GM12878 (cell line): ENCODE data around the gene PPIB. TPM values are rescaled to one million over a fixed set of nuclear protein-coding genes. Genes with fewer than 3 reads are reported as not detected.
A peak's percentile ranks its signal among the peaks of the same experiment; 100 is the strongest.

Experiments used
- ATF3 ChIP-seq: IDR thresholded peaks from 2 replicates; pipeline ENCODE4 v1.6.1; 2011; ENCODE audit warnings: low read depth, mild to moderate bottlenecking, low read length, moderate library complexity, borderline replicate concordance; ENCODE audit errors: extremely low read depth
- CBX3 ChIP-seq: fragments of 200-600 bp; sonication (generic); IDR thresholded peaks from 2 replicates; pipeline ENCODE4 v1.6.1; 2016; ENCODE audit warnings: low read depth, borderline replicate concordance
- CBX5 ChIP-seq: sonication (generic); IDR thresholded peaks from 2 replicates; pipeline ENCODE4 v1.6.1; 2016; ENCODE audit warnings: low read depth, moderate library complexity, mild to moderate bottlenecking, inconsistent platforms
- EP300 ChIP-seq, 2 experiments: fragments of 150-350 bp in 1 of 2; IDR thresholded peaks; 2 replicates each; pipeline ENCODE4 v1.6.1; 2011 to 2012; ENCODE audit warnings: low read depth in 2 of 2, low read length in 2 of 2, borderline replicate concordance in 1 of 2, improper control_type of control experiment in 1 of 2, inconsistent platforms in 1 of 2; ENCODE audit not compliant: control insufficient read depth in 1 of 2
- FOXK2 ChIP-seq: fragments of 450-650 bp; IDR thresholded peaks from 2 replicates; pipeline ENCODE4 v1.6.1; 2017; ENCODE audit warnings: mild to moderate bottlenecking, moderate library complexity
- HCFC1 ChIP-seq: fragments of 150-350 bp; IDR thresholded peaks from 2 replicates; pipeline ENCODE4 v1.6.1; 2014; ENCODE audit warnings: low read length
- MXI1 ChIP-seq: fragments of 150-350 bp; IDR thresholded peaks from 2 replicates; pipeline ENCODE4 v1.6.1; 2011; ENCODE audit warnings: low read depth, mild to moderate bottlenecking, inconsistent platforms, low read length, improper control_type of control experiment
- MYB ChIP-seq: fragments of 150-350 bp; IDR thresholded peaks from 2 replicates; pipeline ENCODE4 v1.6.1; 2014; ENCODE audit warnings: mild to moderate bottlenecking, low read depth, low read length, borderline replicate concordance
- POLR2A ChIP-seq: IDR thresholded peaks from 2 replicates; pipeline ENCODE4 v1.6.1; 2011; ENCODE audit warnings: low read depth, mild to moderate bottlenecking, low read length
- POLR2AphosphoS2 ChIP-seq: IDR thresholded peaks from 2 replicates; pipeline ENCODE4 v1.6.1; 2011; ENCODE audit warnings: low read depth, mild to moderate bottlenecking, low read length, improper control_type of control experiment, moderate library complexity
- RAD21 ChIP-seq: IDR thresholded peaks from 2 replicates; pipeline ENCODE4 v1.6.1; 2011; ENCODE audit warnings: mild to moderate bottlenecking, low read depth, low read length, moderate library complexity; ENCODE audit not compliant: insufficient read depth
- STAT3 ChIP-seq: IDR thresholded peaks from 2 replicates; pipeline ENCODE4 v1.6.1; 2011; ENCODE audit warnings: low read depth, low read length, improper control_type of control experiment
- USF2 ChIP-seq: IDR thresholded peaks from 2 replicates; pipeline ENCODE4 v1.6.1; 2011; ENCODE audit warnings: low read depth, low read length, improper control_type of control experiment, borderline replicate concordance
- ZBTB40 ChIP-seq: fragments of 450-650 bp; IDR thresholded peaks from 2 replicates; pipeline ENCODE4 v1.6.1; 2016; ENCODE audit warnings: mild to moderate bottlenecking, moderate library complexity, borderline replicate concordance
- ZNF207 ChIP-seq: fragments of 450-650 bp; IDR thresholded peaks from 2 replicates; pipeline ENCODE4 v1.6.1; 2014; ENCODE audit warnings: antibody characterized with exemption, mild to moderate bottlenecking, borderline replicate concordance
- ZNF622 ChIP-seq: fragments of 450-650 bp; IDR thresholded peaks from 2 replicates; pipeline ENCODE4 v1.6.1; 2017; ENCODE audit warnings: mild to moderate bottlenecking, inconsistent platforms
- ZZZ3 ChIP-seq: IDR thresholded peaks from 2 replicates; pipeline ENCODE4 v1.6.1; 2011; ENCODE audit warnings: low read depth; ENCODE audit not compliant: control insufficient read depth, insufficient read length
- polyA plus RNA-seq, 11 experiments: library from polyadenylated mRNA; depleted of rRNA in 4 of 11; unstranded in 6 of 11; stranded (reverse) in 5 of 11; fragments of >200 nt; fragmentation: Nextera tagmentation in 4 of 11; fragmentation: Illumina TruSeq in 1 of 11; extraction: Ambion mirVana in 4 of 11; extraction: Trizol in 1 of 11; gene quantifications; 1 replicate in 1 of 11; 2 replicates in 10 of 11; pipeline versions ENCODE4 v1.2.1 to v1.2.3, GENCODE V29; 2011 to 2016; ENCODE audit warnings: inconsistent platforms in 2 of 11, missing spikeins in 2 of 11, low read depth in 1 of 11
- total RNA-seq, 4 experiments: library from RNA; depleted of rRNA in 3 of 4; stranded (reverse); fragments of >200 nt in 3 of 4; fragmentation: Illumina TruSeq in 1 of 4; extraction: Trizol in 1 of 4; gene quantifications; 2 replicates each; pipeline versions ENCODE4 v1.2.1 to v1.2.3, GENCODE V29; 2013 to 2021
- TF ChIP-seq, protein P1 (sequence below): fragments of 450-650 bp; formaldehyde crosslinking; IDR thresholded peaks from 2 replicates; pipeline ENCODE4 v1.4.0; 2020; ENCODE audit warnings: mild to moderate bottlenecking, moderate library complexity

PPIB gene
- total and polyA plus RNA-seq, 10 of the 15 experiments (the other 5 are each of a cell fraction or from before 2014, with no cell fraction given), result 344 to 936 (median 508) TPM

GRCh38 chr15:64162869-64163658, at the start of gene PPIB (continued):
- TF ChIP-seq STAT3, result no peak
- TF ChIP-seq CBX5, result no peak
- peak; percentile 85; the same call in 1 of the 2 replicates for TF ChIP-seq POLR2AphosphoS2
- no peak for TF ChIP-seq USF2
- TF ChIP-seq FOXK2, result peak; percentile 94
- peak; percentile 67 for TF ChIP-seq RAD21
- TF ChIP-seq ZNF207, result peak; percentile 62; the same call in 1 of the 2 replicates
- no peak for TF ChIP-seq EP300 (IDR thresholded peaks at IDR 0.05; ENCODE audit: borderline replicate concordance in 1 of 2, control insufficient read depth in 1 of 2, low read depth in 2 of 2, low read length in 2 of 2)
- TF ChIP-seq MYB, result no peak
- TF ChIP-seq POLR2A, result peak; percentile 99
- TF ChIP-seq CBX3, result no peak
- peak; percentile 79 for TF ChIP-seq ZBTB40
- TF ChIP-seq, protein P1, sequence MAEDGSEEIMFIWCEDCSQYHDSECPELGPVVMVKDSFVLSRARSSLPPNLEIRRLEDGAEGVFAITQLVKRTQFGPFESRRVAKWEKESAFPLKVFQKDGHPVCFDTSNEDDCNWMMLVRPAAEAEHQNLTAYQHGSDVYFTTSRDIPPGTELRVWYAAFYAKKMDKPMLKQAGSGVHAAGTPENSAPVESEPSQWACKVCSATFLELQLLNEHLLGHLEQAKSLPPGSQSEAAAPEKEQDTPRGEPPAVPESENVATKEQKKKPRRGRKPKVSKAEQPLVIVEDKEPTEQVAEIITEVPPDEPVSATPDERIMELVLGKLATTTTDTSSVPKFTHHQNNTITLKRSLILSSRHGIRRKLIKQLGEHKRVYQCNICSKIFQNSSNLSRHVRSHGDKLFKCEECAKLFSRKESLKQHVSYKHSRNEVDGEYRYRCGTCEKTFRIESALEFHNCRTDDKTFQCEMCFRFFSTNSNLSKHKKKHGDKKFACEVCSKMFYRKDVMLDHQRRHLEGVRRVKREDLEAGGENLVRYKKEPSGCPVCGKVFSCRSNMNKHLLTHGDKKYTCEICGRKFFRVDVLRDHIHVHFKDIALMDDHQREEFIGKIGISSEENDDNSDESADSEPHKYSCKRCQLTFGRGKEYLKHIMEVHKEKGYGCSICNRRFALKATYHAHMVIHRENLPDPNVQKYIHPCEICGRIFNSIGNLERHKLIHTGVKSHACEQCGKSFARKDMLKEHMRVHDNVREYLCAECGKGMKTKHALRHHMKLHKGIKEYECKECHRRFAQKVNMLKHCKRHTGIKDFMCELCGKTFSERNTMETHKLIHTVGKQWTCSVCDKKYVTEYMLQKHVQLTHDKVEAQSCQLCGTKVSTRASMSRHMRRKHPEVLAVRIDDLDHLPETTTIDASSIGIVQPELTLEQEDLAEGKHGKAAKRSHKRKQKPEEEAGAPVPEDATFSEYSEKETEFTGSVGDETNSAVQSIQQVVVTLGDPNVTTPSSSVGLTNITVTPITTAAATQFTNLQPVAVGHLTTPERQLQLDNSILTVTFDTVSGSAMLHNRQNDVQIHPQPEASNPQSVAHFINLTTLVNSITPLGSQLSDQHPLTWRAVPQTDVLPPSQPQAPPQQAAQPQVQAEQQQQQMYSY, result no peak
- TF ChIP-seq ZNF622, result no peak
- peak; percentile 86 for TF ChIP-seq HCFC1
- no peak for TF ChIP-seq ATF3
- 0 out of 2 replicates have a peak, but pooled peaks have one; percentile 6 for TF ChIP-seq MXI1
- no peak for TF ChIP-seq ZZZ3
